ENCODE results near the gene AGTPBP1.
A peak's percentile ranks its signal among the peaks of the same experiment; 100 is the strongest.

AGTPBP1 gene

DNA sequence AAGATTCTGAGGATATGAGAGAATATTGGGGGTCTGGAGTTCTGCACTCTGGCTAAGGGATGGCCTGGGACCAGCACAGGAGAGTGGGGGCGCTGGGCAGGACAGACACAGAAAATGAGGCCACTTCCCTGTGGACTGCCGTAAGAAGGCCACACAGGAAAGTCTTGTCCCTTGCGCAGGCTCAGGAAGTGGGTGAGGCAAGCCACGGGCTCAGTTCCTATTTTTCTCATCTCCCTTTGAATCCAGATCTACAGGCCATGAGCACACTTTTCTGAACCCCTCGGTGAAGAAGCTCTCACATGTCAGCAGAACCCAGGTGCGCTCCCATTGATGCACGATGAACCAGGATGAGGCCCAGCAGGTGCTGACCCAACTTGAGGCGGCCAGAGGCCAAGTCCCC, 207.4 kb downstream of the AGTPBP1 start:
- DNase-seq, result no peak

DNA sequence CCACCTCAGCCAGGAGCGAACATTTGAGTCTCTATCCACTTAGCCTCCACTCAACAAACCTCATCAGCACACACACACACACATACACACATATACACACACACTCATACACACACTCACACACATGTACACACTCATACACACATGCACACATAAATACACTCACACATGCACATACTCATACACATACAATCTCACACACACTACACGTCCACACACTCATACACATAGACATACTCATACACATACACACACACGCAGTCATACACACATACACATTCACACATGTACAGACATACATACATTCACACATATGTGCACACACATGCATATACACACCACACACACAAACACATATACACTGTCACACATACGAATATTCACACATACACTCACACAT, 208.2 kb downstream of the AGTPBP1 start:
- no peak for DNase-seq

DNA sequence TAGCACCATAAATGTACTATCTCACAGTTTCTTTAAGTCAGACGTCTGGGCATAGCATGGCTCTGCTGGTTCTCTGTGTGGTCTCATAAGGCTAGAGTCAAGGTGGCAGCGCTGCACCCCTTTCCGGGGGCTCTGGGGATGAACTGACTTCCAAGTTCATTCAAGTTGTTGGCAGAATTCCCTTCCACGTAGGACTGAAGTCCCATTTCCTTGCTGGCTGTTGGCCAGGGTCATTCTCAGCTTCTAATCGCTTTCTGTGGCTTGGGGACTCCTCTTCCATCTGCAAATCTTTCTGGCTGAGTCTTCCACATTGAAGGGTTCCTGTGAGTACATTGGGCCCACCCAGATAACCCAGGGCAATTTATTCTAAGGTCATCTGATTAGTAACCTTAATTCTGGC, 211.0 kb downstream of the AGTPBP1 start:
- no peak for DNase-seq

DNA sequence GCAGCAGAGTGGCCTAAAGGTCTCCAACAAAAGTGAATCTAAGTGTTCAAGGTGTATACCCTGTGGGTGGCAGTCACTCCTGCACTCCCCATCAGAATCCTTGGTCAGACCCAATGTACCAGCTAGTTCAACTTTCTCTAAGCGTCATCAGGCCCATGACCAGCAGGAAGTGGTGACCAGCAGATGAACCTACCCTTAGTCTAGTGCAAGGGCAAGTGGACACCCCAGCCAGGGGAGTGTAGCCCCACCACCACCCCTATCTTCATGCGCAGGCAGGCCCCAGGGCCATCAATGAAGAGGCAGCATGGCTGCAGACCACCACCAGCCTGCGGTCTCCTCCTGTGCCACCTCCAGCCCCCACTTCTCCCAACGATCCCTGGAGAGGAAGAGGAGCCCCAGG, 213.1 kb downstream of the AGTPBP1 start:
- DNase-seq, result no peak

DNA sequence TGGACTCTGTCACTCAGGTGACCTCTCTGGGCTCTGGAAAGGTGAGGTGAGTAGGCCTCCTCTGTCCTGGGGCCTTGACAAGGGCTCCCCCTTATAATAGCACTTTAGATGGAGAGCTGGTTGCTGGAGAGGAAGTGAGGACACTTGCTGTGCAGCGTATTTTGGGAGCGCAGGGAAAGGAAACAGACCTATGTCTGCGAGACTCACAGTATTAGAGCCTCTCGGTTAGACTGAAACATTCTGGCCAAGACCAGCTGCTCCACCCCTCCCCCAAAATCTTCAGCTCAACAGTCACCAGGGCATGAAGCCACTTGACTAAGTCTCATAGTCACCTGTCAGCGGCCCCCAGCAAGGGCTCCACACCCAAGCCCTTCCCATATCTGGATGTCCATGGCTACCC, 213.6 kb downstream of the AGTPBP1 start:
- DNase-seq, result no peak

DNA sequence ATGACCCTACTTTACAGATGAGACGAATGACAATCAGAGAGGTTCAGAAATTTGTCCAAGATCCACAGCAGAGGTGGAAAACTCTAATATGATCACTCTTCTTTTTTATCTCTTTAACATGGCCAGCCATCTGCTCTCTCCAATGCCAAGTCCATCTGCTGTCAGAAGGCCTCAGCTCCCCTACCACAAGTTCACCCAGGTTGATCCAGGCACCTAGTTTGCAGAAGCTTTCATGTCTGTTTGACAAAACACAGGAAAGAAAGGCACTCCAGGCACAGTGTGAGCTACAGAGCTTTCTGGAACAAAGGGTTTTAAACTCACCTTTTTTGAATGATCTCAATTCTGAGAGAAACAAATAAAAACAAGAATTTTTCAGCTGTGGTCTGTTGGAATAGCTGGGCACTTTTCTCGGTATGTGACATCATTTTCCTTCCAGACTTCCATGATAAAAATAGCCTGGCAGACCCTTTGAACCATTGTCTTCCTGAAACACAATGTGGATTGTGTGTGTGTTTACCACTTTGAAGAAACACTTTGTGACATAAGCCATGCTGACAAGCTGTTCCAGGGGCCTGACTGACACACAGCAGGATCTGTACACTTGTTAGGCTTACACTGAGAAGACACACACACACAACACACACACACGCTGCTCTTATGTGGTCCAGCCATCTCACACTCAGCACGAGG, 214.3 kb downstream of the AGTPBP1 start:
- no peak for DNase-seq

DNA sequence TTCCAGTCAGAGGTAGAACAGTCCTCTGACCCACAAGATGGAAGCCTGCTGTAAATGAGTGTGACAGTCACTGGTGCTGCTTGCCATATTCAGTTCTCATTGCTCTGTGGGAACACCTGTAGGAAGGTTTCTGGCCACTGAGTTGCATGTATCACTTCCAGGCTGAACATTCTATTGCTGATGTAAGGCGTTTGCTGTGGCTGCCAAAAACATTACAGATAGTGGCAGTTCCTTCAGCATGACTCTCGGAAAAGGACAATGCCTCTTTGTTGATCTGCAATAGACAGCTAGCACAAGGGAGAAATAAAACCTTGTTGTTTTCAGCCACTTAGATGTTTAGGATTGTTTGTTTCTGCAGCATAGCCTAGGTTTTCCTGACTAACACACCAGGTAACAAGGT, 217.2 kb downstream of the AGTPBP1 start:
- no peak for DNase-seq

DNA sequence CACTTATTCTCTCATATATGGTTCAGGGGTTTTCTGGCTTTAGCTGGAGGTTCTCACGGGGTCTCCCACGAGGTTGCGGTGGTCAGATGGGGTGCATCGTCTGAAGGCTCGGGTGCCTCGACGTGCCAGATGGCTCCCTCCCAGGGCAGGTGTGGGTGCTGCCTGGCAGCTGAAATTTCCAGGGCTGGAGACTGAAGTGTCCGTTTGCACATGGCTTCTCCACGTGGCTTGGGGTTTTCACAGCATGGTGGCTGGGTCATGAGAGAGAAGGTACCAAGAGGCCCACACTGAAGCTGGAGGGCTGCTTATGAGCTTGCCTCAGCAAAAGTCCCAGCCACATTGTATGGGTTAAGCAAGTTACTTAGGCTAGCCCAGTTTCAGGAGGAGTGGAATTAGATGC, 218.6 kb downstream of the AGTPBP1 start:
- no peak for DNase-seq

DNA sequence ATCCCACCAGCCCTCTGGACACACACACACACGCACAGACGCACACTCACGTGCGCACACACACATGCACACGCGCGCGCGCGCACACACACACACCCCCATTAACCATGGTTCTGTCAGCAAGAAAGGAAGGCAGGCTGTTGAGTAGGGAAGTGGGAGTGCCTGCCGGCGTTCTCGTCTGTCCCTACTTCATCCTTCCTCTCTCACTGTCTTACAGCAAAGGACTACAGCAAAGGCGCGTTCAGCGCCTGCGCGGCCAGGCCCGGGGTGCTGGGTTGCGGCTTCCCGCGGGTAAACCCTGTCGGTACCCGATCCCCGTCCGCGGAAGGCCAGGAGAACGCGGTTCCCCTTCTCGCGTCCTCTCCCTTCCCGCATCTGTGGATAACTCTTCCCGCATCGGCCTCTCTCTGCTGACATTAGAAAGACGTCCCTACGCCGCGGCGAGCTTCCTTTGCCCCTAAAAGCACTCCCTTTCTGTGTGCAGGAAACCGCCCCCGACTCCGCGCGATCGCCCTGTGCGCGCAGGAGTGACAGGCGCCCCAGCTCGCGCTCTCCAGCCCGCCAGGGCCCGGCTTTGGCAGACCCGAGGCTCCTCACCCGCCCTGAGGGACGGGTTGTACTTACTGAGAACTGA, 219.2 kb downstream of the AGTPBP1 start:
- DNase-seq, result peak; percentile 35

DNA sequence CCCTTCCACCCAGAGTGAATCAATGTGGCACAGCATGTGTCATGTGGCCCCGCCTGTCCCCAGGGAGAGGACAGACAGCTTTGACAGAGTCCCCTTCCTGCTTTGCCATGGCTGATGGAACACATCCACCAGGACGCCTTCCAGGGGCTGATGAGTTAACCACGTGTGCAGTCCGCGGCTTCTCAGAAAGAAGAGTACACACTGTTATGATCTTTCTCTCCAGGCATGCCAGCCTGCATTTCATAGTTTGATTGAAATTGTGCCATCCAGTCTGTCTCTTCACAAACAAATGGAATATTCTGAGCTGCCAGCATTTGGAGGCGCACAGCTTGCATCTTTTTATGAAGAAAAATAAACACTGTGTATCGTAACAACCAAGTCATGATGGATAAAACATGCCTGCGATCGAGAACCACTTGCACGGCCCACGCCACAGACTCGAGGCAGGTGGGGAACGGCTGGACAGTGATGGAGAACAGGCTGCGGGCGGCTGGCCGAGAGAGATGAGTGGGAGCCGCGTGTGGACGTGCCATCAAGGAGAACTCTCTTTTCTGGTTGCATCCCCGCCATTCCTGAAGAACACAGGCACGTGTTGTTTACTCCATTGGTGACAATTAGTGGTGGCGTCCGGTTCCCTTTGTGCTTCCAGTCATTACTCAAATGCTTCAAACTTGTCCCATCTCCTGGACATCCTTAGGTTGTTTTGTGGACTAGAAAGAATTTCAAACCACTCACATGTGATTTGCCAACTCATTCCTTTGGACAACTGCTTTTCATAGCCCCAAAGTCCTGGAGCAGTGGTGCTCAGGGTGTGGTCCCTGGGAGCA, 220.2 kb downstream of the AGTPBP1 start:
- DNase-seq, result no peak

DNA sequence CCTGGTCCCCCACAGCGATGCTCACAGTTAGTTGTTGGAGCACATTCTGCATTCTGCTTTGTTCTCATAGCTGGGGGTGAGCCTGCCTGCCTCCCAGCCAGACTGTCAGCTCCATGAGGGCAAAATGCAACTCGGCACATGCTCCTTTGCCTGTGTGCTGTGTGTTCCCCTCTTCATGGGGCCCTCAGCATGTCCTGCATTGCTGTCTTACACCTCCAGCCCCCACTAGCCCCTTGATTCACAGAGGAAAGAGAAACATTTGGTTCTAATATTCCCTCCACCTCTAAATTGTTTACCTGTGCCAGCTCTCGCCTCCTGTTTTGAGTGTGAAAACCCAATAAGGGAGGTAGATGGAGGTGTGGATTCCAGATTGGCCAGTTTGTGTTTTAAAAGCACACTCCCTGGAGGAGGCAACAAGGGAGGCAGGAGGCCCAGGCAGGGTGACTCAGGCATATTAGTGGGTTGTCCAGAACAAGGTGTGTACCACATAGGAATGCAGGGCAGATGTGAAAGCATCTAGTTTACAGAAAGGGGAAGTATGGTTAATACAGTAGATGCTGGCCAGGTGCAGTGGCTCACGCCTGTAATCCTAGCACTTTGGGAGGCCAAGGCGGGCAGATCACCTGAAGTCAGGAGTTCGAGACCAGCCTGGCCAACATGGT, 224.6 kb downstream of the AGTPBP1 start:
- no peak for DNase-seq

DNA sequence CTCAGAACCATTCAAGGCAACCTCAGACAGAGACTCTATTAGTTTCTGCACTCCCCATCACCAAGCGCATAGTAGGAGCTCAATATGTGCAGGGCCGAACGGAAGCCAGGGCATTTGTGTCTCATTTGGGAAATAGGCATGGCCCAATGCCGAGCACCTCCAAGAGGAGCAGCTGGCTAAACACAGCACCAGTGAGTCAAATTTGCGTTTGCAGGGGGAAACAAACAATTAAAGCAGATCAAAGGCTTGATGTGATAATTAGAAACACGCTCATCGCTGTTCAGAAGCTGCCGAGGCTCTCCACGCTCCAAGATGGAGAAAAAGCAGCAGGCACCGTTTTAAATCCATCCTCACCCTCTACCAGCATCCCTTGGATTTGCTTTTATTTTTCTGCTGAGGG, 225.3 kb downstream of the AGTPBP1 start:
- no peak for DNase-seq

DNA sequence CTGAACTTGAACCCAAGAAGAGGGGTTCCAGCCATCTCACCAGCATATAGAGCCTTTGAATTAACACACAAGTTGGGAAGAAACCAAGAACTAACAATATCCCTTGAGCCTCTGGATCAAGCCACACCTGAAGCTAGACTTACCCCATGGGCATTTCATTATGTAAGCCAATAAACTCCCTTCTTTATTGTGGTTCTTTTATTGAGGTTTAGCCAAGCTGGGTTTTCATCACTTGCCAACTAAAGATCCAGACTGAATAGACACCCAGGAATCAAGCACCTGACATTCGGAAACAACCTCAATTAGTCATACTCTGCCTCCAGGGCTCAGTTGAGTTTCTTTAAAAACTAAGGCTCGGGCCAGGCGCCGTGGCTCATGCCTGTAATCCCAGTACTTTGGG, 226.7 kb downstream of the AGTPBP1 start:
- DNase-seq, result no peak

DNA sequence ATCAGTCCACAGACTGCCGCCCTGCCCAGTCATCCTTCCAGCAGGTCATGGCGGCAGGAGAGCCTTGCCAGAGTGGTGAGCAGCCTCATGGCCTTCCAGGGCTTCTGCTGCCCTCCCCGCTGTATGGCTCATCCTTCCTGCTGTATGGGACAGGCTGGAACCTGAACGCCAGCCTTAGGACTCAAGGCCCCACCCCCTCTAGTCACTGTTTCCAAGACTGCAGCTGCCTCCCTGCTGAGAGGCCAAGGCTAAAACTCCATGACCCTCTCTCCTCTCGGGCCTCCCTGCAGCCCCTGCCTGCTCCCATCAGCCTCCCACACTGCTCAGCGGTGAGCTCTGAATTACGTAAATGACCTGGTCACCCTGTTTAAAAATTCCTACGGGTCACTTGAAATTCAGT, 227.5 kb downstream of the AGTPBP1 start:
- DNase-seq, result no peak

DNA sequence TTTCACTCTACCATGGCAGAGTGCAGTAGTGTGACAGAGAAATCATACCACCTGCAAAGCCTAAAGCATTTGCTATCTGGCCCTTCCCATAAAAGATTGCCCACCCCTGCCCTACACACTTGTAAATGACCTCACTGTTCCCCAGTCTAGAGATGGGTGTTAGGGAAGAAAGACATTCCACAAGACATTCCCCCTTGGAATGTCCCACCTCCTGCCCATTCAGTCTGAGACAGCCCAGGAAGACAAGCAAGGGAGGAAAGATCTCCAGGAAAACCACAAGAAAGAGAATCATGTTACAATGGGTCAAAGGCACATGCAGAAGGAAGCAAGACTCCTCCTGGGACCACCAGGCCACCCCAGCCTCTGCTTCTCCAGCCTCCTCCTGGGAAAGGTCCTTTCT, 230.0 kb downstream of the AGTPBP1 start:
- DNase-seq, result no peak

DNA sequence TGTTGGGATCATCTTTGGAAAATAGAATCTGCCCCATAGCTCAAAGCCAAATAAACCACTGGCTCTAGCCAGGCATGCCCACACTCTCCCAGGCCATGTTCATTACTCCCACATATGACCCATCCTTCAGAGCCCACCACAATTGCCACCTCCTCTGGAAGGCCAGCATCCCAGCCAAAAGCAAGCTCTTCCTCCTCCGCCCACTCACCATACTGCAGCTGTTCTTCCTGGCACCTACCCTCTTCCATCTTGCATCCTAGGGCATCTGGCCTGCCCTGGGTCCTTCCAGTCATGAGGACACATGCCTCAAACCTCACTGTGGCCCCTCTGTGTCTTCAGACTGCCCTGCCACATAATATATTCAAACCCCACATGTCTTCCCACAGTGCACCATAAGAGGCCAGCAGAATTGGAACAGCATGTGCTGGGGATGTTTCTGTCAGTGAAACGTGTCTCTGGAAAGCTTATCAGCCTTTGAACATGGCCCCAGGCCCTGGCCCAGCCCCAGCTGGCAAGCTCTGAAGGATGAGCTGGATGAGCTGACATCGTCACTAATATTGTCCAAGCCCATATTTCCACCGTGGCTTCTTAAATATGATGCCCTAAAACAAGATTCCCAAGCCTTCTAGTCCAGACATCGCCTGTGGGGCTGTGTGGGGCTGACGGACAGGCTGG, 230.8 kb downstream of the AGTPBP1 start:
- no peak for DNase-seq

DNA sequence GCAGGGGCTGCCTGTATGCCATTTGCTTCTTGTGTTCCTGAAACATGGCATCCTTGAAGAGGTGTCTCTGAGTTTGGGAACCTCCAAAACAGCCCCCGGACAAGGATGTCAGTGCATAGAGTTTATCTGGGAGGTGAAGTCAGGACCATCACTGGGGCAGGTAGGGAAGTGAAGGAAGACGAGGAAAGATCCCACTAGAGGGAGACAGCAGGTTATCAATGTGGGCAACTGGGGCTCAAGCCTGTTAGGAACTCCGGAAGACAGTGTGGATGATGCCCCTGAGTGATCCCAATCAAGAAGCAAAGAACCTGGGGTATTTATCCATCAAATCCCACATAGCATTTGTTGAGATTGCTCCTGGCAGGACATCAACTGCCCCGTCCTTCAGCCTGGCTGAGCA, 233.1 kb downstream of the AGTPBP1 start:
- no peak for DNase-seq

DNA sequence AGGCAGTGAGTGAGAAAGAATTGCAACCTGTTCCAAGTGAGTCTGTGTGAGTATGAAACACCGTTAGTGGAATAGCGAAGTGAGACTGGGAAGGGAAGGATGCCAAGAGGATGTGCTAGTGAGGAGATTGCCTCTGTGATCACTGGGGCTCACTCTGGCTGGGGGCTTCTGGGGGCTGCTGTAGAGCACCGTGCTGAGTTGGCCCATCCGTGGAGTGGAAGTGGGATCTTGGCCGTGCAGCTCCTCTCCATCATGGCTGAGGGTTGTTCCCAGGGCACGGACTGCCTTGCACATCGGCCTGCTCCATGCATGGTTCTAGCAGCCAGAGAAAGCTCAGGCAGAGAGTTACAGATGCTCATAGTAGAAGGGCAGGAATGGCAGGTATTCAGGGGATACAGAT, 236.1 kb downstream of the AGTPBP1 start:
- DNase-seq, result no peak

DNA sequence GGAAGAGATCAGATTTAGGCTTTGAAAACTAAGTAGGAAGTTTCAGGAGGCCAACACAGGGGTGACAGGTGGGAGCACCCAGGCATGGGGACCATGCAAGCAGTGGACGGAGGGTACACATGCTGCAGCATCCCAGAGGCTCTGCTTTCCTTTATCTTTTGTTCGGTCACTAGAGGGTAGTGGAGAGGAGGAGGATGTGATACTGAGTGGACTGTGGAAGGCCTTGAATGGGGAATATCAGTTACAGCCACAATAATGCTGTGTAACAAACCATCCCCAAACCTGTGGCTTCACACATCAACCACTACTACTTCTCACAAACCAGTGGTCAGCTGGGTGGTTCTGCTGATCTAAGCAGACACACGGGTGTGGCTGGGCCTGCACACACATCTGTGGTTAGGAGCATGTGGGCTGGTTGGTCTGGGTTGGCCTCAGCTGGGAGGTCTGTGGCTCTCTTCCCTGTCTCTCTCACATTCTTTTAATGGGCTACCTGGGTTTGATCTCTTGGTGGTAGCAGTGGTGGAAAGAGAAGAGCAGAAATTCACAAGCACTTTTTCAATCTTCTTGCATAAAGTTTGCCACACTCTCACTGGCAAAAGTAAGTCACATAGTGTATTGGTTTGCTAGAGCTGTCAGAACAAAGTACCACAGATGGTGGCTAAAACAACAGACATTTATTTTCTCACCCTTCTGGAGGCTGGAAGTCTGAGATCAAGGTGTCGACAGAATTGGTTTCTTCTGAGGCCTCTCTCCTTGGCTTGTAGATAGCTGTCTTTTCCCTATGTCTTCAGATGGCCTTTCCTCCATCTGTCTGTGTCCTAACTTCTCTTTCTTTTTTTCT, 238.7 kb downstream of the AGTPBP1 start:
- DNase-seq, result no peak

DNA sequence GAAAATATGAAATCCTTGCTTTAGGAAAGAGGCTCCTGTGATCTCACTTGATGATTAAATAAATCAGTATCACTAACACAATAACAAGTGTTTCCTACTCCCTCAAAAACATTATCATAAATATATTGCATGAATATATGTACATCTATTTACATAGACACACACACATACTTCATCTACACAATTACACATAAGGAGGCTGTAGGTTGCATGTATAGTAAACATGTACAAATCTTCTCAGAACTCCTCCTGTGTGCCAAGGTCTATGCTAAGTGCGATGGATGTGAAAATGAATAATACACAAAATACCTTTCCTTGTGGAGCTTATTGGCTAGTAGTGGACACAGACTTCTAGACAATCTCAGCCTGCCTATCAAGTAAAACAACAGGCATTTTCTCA, 239.9 kb downstream of the AGTPBP1 start:
- DNase-seq, result no peak

DNA sequence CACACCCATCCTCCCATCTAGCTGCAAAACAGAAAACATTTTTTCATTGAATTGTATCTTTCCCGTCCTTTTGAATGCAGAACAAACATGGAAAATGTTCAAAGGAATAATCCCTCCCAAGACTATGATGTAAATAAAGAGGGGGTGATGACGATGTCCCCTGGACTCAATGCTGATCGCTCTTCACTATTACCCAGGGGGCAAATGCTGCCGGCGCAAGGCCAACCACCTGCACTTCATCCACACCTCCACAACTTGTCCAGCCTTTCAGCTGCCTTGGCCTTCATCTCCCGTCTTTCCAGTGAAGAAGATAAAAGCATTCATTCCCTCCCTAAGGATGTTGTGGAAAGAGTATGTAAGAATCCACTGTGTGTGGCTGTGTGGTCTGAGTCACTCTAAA, 240.3 kb downstream of the AGTPBP1 start:
- DNase-seq, result no peak

All from activated CD4-positive, alpha-beta T cell treated with anti-CD3 and anti-CD28 coated beads, Interleukin-2, amount 50 U/mL, for 16 hours (primary cell).